HG02981 (cell line): ENCODE measurements around the gene PHACTR3.

ENCODE experiments used
- ATAC-seq: cut with Tn5 transposase; IDR thresholded peaks from one replicate; pipeline ENCODE4 v1.9.1; 2021; ENCODE audit warnings: mild to moderate bottlenecking, moderate library complexity; ENCODE audit not compliant: unreplicated experiment

The PHACTR3 gene

GRCh38 chr20:59772931-59773913 lies 168.9 kb downstream of the PHACTR3 start:
- ATAC-seq, result no peak

DNA sequence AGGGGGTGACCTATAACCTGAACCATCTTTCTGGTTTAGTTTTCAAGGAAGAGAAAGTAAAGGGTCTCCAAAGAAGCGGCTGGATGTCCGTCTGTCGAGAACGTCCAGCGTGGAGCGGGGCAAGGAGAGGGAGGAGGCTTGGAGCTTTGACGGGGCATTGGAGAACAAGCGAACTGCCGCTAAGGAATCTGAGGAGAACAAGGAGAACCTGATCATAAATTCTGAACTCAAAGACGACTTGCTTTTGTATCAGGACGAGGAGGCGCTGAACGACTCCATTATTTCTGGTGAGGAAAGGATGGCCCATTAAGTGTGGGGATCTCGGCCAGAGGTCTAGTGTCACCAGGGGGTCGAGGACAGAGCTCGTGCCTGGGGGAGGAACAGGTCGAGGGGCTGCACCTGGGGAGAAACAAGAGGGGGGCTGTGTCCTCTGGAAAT lies 169.9 kb downstream of the PHACTR3 start:
- ATAC-seq, result no peak

DNA sequence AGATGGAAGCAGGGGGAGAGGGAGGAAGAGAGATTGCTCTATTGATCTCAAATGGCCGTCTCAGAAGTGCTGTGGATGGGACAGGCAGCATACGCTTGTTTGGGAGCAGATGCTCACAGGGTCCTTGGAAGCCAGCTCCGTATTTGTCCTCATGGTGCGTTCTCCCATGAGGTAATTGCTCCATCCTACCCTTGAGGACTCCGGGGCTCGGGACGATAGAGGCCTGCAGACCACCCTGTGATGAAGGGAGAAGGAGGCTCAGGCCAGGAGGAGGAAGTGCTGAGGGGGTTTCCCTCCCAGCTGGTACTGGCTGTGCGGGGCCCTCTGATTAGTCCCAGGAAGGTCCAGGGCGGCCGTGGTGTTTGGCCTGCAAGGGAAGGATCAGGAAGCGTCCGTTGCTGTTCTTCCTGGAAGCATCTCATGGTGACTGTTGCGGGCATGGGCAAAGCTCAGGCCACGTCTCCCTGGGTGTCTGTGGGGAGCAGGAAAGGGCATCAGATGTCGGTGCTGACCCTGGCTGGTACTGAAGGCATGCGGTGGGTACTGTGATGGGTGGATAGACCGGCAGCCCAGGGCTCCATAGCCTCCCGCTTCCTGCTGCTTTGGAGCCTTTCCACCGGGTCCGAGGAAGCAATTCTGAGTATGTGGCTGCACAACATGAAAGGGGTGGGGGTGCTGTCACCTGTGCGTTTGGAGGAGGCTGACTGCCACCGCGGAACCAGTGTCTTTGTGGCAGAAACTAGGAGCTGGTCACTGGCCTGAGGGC lies 170.8 kb downstream of the PHACTR3 start:
- no peak for ATAC-seq

DNA sequence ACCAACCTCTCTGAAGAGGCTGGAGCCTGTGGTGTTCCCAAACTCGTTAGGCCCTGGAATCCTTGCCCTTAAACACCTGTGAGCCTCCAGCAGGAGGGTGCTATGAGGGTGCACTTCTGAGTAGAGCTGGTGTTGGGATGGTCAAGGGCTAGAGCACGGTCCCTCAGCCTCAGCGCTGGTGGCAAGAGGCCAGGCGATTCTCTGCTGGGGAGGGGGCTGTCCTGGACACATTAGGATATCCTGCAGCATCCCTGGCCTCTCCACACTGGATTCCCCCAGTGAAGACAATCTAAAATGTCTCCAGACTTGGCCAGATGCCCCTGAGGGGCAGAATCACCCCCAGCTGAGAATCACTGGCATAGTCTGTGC lies 171.3 kb downstream of the PHACTR3 start:
- no peak for ATAC-seq

GRCh38 chr20:59776059-59776603 lies 171.8 kb downstream of the PHACTR3 start:
- no peak for ATAC-seq

DNA sequence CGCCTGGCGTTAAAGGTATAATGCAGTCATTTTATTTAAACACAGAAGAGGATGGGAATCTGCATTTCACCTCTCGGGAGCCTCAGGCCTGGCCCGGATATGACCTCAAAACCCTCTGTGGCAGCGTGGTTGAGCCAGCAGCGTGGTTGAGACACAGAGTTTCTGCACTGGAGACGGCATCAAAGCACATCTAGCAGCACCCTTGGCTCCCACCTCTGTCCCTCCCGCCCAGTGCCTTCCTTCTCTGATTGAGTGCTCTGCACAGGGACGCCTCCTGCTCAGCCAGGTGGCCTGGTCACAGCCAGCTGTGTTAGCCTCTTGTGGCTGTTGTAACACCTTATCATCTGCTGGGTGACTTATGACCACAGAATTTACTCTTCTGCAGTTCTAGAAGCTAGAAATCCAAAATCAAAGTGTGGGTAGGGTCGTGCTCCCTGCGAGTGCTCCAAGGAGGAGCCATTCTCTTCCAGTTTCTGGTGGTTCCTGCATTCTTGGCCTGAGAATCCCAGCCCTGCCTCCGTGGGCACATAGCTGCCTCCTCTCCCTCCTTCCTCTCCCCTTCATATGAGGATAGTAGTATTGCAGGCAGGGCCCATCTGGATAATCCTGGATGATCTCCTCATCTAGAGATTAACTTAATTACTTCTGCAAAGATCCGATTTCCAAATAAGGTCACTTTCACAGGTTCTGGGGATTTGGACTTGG lies 172.4 kb downstream of the PHACTR3 start:
- no peak for ATAC-seq

DNA sequence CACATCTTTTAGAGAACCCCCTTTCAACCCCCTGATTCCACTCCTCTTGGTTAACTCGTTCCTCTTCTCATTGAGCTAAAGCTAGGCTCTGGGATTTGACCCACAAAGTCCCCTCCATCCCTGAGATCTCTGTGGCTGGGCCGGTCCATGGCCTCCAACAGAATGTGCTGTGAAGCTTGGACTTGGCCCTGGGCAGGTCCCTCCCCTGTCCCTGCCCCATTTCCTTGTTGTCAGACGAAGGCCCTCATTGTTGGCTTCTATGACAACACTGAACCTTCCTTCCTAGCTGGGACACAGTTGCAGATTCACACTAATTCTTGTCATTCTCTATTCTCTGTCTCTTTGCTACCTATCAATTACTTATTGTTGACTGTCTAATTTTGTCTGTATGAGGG lies 173.0 kb downstream of the PHACTR3 start:
- ATAC-seq, result no peak

DNA sequence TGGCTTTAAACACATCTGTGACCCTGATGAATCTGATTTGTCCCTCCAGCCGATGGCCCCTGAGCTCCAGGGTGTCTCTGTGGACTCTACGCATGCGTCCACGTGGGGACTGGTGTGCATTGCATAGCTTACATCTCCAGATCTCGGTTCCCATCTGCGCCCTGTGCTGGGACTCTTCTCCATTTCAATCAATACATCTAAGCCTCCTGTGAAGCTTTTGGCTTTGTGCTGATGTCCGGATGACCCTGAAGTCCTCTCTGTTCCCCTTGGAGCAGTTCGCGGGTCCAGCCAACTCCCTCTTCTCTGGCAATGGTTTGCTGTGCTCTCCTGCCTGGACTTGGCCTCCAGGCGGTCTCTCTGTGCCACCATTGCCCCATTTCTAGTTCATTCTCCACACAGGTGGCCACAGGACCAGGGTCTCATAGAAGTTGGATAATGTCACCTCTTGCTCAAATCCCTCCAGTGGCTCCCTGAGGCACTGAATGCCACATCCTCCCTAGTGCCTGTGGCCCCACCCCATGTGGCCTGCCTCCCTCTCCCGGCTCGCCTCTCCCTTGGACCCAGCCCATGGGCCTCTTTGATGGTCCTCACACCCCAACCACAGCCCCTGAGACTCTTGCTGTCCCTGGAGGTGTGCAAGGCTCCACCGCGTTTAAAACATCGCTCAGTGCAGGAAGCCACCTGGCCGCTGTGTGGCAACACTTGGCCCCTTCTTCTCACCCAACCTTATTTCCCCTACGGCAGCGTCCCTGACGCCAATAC lies 173.7 kb downstream of the PHACTR3 start:
- no peak for ATAC-seq

DNA sequence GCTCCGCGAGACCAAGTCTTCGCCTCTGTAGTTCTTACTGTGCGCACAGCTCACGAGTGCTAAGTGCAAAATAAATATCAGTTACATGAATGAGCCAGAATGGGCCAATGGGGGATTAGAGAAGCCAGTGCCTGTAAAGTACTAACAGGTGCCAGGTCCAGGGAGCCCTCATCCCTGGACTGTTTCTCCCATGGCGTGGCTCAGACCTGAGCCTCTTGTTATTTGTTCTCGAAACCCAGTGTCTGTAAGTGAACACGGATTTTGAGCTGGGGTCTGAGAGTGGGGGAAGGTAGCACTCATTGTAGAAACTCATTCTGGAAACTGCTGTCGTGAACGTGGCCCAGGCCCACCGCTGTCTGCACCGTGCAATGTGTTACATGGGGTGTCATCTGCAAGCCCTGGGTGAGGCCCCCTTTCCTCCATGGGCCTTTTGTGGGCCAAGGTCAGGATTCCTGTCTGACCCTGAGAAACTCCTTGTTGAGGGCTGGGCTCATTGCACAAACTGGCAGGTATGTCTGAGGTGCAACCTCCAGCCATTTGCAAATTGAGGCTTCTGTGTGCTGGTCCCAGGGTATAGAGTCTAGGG lies 174.4 kb downstream of the PHACTR3 start:
- no peak for ATAC-seq

GRCh38 chr20:59779656-59780380 lies 175.5 kb downstream of the PHACTR3 start:
- ATAC-seq, result no peak

GRCh38 chr20:59780494-59781185 lies 176.3 kb downstream of the PHACTR3 start:
- no peak for ATAC-seq

- ATAC-seq, result no peak
Measured at GRCh38 chr20:59781226-59781625, 176.9 kb downstream of the PHACTR3 start.

GRCh38 chr20:59782986-59783640 lies 178.8 kb downstream of the PHACTR3 start:
- no peak for ATAC-seq

GRCh38 chr20:59783641-59784010 lies 179.3 kb downstream of the PHACTR3 start:
- no peak for ATAC-seq

- ATAC-seq, result no peak
Measured at GRCh38 chr20:59784365-59784764, 180.0 kb downstream of the PHACTR3 start.

- ATAC-seq, result no peak
Measured at GRCh38 chr20:59784791-59785668, 180.7 kb downstream of the PHACTR3 start.

- ATAC-seq, result no peak
Measured at GRCh38 chr20:59785669-59785959, 181.3 kb downstream of the PHACTR3 start.
